Keratinocyte (primary cell): Measurements from ENCODE around the gene GCC1.

ENCODE experiments used
- CTCF ChIP-seq, 3 experiments: IDR thresholded peaks in 1 of 3; conservative IDR thresholded peaks in 1 of 3; optimal IDR thresholded peaks in 1 of 3; 2 replicates in 2 of 3; 3 replicates in 1 of 3; pipeline versions ENCODE3 to v1.5.1; 2011; ENCODE audit warnings: low read length in 3 of 3, mild to moderate bottlenecking in 3 of 3, moderate library complexity in 2 of 3, control low read depth in 1 of 3, inconsistent platforms in 1 of 3; ENCODE audit not compliant: insufficient read depth in 2 of 3; ENCODE audit errors: extremely low read depth in 1 of 3
- EZH2 ChIP-seq: IDR thresholded peaks from one replicate; pipeline ENCODE4 v1.6.1; 2012; ENCODE audit warnings: inconsistent platforms, mild to moderate bottlenecking, low read length, moderate library complexity

GRCh38 chr7:127591591-127591990 lies 6.2 kb upstream of the GCC1 start:
- TF ChIP-seq CTCF (optimal IDR thresholded peaks at IDR 0.05 in 1 of 3, IDR thresholded peaks at IDR 0.05 in 1 of 3, conservative IDR thresholded peaks at IDR 0.05 in 1 of 3; ENCODE audit: extremely low read depth in 1 of 3, insufficient read depth in 2 of 3, low read length in 3 of 3) (no peak), EZH2 (no peak)
